HEK293 (cell line): ENCODE measurements around the gene FAN1.

Experiments
- CTCF ChIA-PET: fragments of 350-600 bp; formaldehyde crosslinking; extraction: SDS; loops from one replicate; lab custom pipeline; 2021; ENCODE audit warnings: antibody characterized with exemption; lab: Yijun Ruan, JAX
- POLR2A ChIA-PET: fragments of 300-600 bp; formaldehyde crosslinking; extraction: SDS; loops from one replicate; lab custom pipeline; 2020; ENCODE audit warnings: antibody characterized with exemption, inconsistent platforms; lab: Yijun Ruan, JAX
- H3K27ac ChIP-seq: fragments of 200-500 bp; sonication (Bioruptor generic); 2 replicates; pipeline ENCODE4 v1.5.1; 2014; ENCODE audit warnings: low read depth, low read length, control low read depth, inconsistent platforms; ENCODE audit errors: extremely low read depth
- H3K36me3 ChIP-seq, 2 experiments: fragments of 200-500 bp in 1 of 2; sonication (Bioruptor generic) in 1 of 2; 1 replicate in 1 of 2; 2 replicates in 1 of 2; pipeline ENCODE4 v1.5.1; 2014 to 2017; ENCODE audit warnings: inconsistent platforms in 2 of 2, low read length in 2 of 2; ENCODE audit not compliant: control insufficient read depth in 2 of 2, insufficient read depth in 1 of 2
- H3K4me1 ChIP-seq: fragments of 200-500 bp; sonication (Bioruptor generic); 2 replicates; pipeline ENCODE4 v1.5.1; 2014; ENCODE audit warnings: mild to moderate bottlenecking, low read length, inconsistent platforms; ENCODE audit not compliant: control insufficient read depth, insufficient read depth
- H3K4me3 ChIP-seq: 2 replicates; pipeline ENCODE4 v1.5.1; 2011; ENCODE audit warnings: low read depth, mild to moderate bottlenecking, control low read depth, low read length, moderate library complexity
- H3K9me3 ChIP-seq: fragments of 200-500 bp; sonication (Bioruptor generic); 2 replicates; pipeline ENCODE4 v1.5.1; 2014; ENCODE audit warnings: low read depth, low read length, inconsistent platforms; ENCODE audit not compliant: control insufficient read depth, insufficient read depth
- BCL11B ChIP-seq: fragments of 450-650 bp; formaldehyde crosslinking; IDR thresholded peaks from 2 replicates; pipeline ENCODE4 v1.5.1; 2016; ENCODE audit warnings: low read depth, missing biosample characterization, missing genetic modification characterization
- ELK4 ChIP-seq: IDR thresholded peaks from 2 replicates; pipeline ENCODE4 v1.6.1; 2011; ENCODE audit warnings: mild to moderate bottlenecking, low read depth, low read length, borderline replicate concordance
- GLIS2 ChIP-seq: fragments of 450-650 bp; formaldehyde crosslinking; IDR thresholded peaks from 2 replicates; pipeline ENCODE4 v1.5.1; 2016; ENCODE audit warnings: missing biosample characterization, missing genetic modification characterization
- HOXD13 ChIP-seq: sonication (generic); formaldehyde crosslinking; IDR thresholded peaks from 2 replicates; pipeline ENCODE4 v1.8.0; 2022; ENCODE audit warnings: missing genetic modification reagents, borderline replicate concordance
- SETDB1 ChIP-seq: IDR thresholded peaks from one replicate; pipeline ENCODE4 v1.6.1; 2017; ENCODE audit warnings: mild to moderate bottlenecking, low read length, moderate library complexity, mixed read lengths; ENCODE audit not compliant: insufficient read length
- SP2 ChIP-seq: fragments of 450-650 bp; formaldehyde crosslinking; IDR thresholded peaks from 2 replicates; pipeline ENCODE4 v1.5.1; 2016; ENCODE audit warnings: missing biosample characterization, missing genetic modification characterization
- ZBTB11 ChIP-seq: fragments of 450-650 bp; formaldehyde crosslinking; conservative IDR thresholded peaks from 2 replicates; pipeline ENCODE4 v1.5.1; 2016; ENCODE audit warnings: low read depth, missing biosample characterization, missing genetic modification characterization
- ZBTB48 ChIP-seq: fragments of 450-650 bp; formaldehyde crosslinking; IDR thresholded peaks from 2 replicates; pipeline ENCODE4 v1.5.1; 2016; ENCODE audit warnings: missing biosample characterization, missing genetic modification characterization
- ZNF132 ChIP-seq: fragments of 450-650 bp; formaldehyde crosslinking; IDR thresholded peaks from 2 replicates; pipeline ENCODE4 v1.5.1; 2017; ENCODE audit warnings: missing biosample characterization, missing genetic modification characterization, borderline replicate concordance
- ZNF211 ChIP-seq: fragments of 450-650 bp; formaldehyde crosslinking; IDR thresholded peaks from 2 replicates; pipeline ENCODE4 v1.5.1; 2016; ENCODE audit warnings: low read depth, missing biosample characterization, missing genetic modification characterization
- ZNF23 ChIP-seq: fragments of 450-650 bp; formaldehyde crosslinking; IDR thresholded peaks from 2 replicates; pipeline ENCODE4 v1.5.1; 2016; ENCODE audit warnings: missing biosample characterization, missing genetic modification characterization, borderline replicate concordance
- ZNF266 ChIP-seq: fragments of 450-650 bp; formaldehyde crosslinking; IDR thresholded peaks from 2 replicates; pipeline ENCODE4 v1.5.1; 2016; ENCODE audit warnings: missing biosample characterization, missing genetic modification characterization, low read depth
- ZNF311 ChIP-seq: fragments of 450-650 bp; formaldehyde crosslinking; IDR thresholded peaks from 2 replicates; pipeline ENCODE4 v1.5.1; 2017; ENCODE audit warnings: missing biosample characterization, missing genetic modification characterization, borderline replicate concordance
- ZNF391 ChIP-seq: fragments of 450-650 bp; formaldehyde crosslinking; IDR thresholded peaks from 2 replicates; pipeline ENCODE4 v1.5.1; 2016; ENCODE audit warnings: low read depth, missing biosample characterization, missing genetic modification characterization, borderline replicate concordance
- ZNF404 ChIP-seq: fragments of 450-650 bp; formaldehyde crosslinking; IDR thresholded peaks from 2 replicates; pipeline ENCODE4 v1.5.1; 2017; ENCODE audit warnings: missing biosample characterization, missing genetic modification characterization
- ZNF426 ChIP-seq: fragments of 450-650 bp; formaldehyde crosslinking; IDR thresholded peaks from 2 replicates; pipeline ENCODE4 v1.5.1; 2017; ENCODE audit warnings: missing biosample characterization, missing genetic modification characterization, mild to moderate bottlenecking, inconsistent platforms, moderate library complexity
- ZNF48 ChIP-seq: fragments of 450-650 bp; formaldehyde crosslinking; IDR thresholded peaks from 2 replicates; pipeline ENCODE4 v1.5.1; 2016; ENCODE audit warnings: missing biosample characterization, missing genetic modification characterization
- ZNF501 ChIP-seq: fragments of 450-650 bp; formaldehyde crosslinking; IDR thresholded peaks from 2 replicates; pipeline ENCODE4 v1.5.1; 2016; ENCODE audit warnings: missing biosample characterization, missing genetic modification characterization
- ZNF510 ChIP-seq: fragments of 450-650 bp; formaldehyde crosslinking; IDR thresholded peaks from 2 replicates; pipeline ENCODE4 v1.5.1; 2018; ENCODE audit warnings: mild to moderate bottlenecking, missing genetic modification characterization, missing biosample characterization; ENCODE audit not compliant: insufficient replicate concordance
- ZNF544 ChIP-seq: fragments of 450-650 bp; formaldehyde crosslinking; IDR thresholded peaks from 2 replicates; pipeline ENCODE4 v1.5.0; 2017; ENCODE audit warnings: missing biosample characterization, missing genetic modification characterization
- ZNF548 ChIP-seq: fragments of 450-650 bp; formaldehyde crosslinking; IDR thresholded peaks from 2 replicates; pipeline ENCODE4 v1.5.1; 2016; ENCODE audit warnings: missing biosample characterization, missing genetic modification characterization
- ZNF549 ChIP-seq: fragments of 450-650 bp; IDR thresholded peaks from 2 replicates; pipeline ENCODE4 v1.5.1; 2018; ENCODE audit warnings: missing biosample characterization, missing genetic modification characterization, mild to moderate bottlenecking, inconsistent platforms, moderate library complexity
- ZNF555 ChIP-seq: fragments of 450-650 bp; formaldehyde crosslinking; conservative IDR thresholded peaks from 2 replicates; pipeline ENCODE4 v1.5.1; 2017; ENCODE audit warnings: missing biosample characterization, mild to moderate bottlenecking, missing genetic modification characterization, inconsistent platforms
- ZNF610 ChIP-seq: fragments of 450-650 bp; formaldehyde crosslinking; IDR thresholded peaks from 2 replicates; pipeline ENCODE4 v1.5.1; 2016; ENCODE audit warnings: missing biosample characterization, missing genetic modification characterization, borderline replicate concordance
- ZNF701 ChIP-seq: fragments of 450-650 bp; formaldehyde crosslinking; IDR thresholded peaks from 2 replicates; pipeline ENCODE4 v1.5.1; 2016; ENCODE audit warnings: missing biosample characterization, missing genetic modification characterization
- ZNF747 ChIP-seq: fragments of 450-650 bp; formaldehyde crosslinking; IDR thresholded peaks from 2 replicates; pipeline ENCODE4 v1.5.1; 2016; ENCODE audit warnings: missing biosample characterization, missing genetic modification characterization
- ZNF777 ChIP-seq: fragments of 450-650 bp; formaldehyde crosslinking; IDR thresholded peaks from 2 replicates; pipeline ENCODE4 v1.5.1; 2017; ENCODE audit warnings: missing biosample characterization, missing genetic modification characterization, borderline replicate concordance
- ZSCAN5A ChIP-seq: fragments of 450-650 bp; formaldehyde crosslinking; IDR thresholded peaks from 2 replicates; pipeline ENCODE4 v1.5.1; 2016; ENCODE audit warnings: missing biosample characterization, missing genetic modification characterization
- ZXDB ChIP-seq: fragments of 450-650 bp; formaldehyde crosslinking; IDR thresholded peaks from 2 replicates; pipeline ENCODE4 v1.5.1; 2016; ENCODE audit warnings: missing biosample characterization, missing genetic modification characterization

FAN1 gene

GRCh38 chr15:30895461-30896210, 8.1 kb upstream of the FAN1 start:
- Histone ChIP-seq H3K4me3 (no peak overlapping the region), H3K9me3 (no peaks in the 10 kb centered on the region), H3K27ac (no peak overlapping the region), H3K36me3 (no peaks in the 10 kb centered on the region), H3K4me1 (no peaks in the 10 kb centered on the region)
- TF ChIP-seq ZNF777 (no peak), ZXDB (no peak), GLIS2 (tag by site-specific recombination) (no peak), ZNF501 (tag by site-specific recombination) (no peak), ZNF548 (tag by site-specific recombination) (no peak), ZNF266 (tag by site-specific recombination) (no peak), ZNF544 (tag by site-specific recombination) (no peak), ZSCAN5A (tag by site-specific recombination) (no peak), ZNF211 (tag by site-specific recombination) (no peak), ZNF132 (tag by site-specific recombination) (no peak), BCL11B (tag by site-specific recombination) (no peak)
- ChIA-PET CTCF (interaction anchor here (1.7 kb wide), 1 partner anchor 233 kb away, joined by 10 read pairs; no protein-coding TSS in a partner anchor), POLR2A (no interaction called here)

GRCh38 chr15:30896211-30896606, 7.5 kb upstream of the FAN1 start:
- Histone ChIP-seq H3K4me3 (no peak overlapping the region), H3K9me3 (no peaks in the 10 kb centered on the region)
- no peak for TF ChIP-seq ZNF555 (tag by site-specific recombination)
- no peak for TF ChIP-seq SETDB1
- no peak for TF ChIP-seq HOXD13 (CRISPR knock-in tag)
- no peak for TF ChIP-seq ZBTB48 (tag by site-specific recombination)
- no peak for TF ChIP-seq ELK4
- no peak for TF ChIP-seq ZNF391
- TF ChIP-seq SP2 (tag by site-specific recombination): no peak
- TF ChIP-seq ZNF132 (tag by site-specific recombination): no peak
- TF ChIP-seq ZBTB11 (tag by site-specific recombination): no peak
- no peak for TF ChIP-seq ZNF747 (tag by site-specific recombination)
- no peak for TF ChIP-seq ZNF311
- no peak for TF ChIP-seq ZNF610 (tag by site-specific recombination)
- TF ChIP-seq ZNF23 (tag by site-specific recombination): no peak
- no peak for TF ChIP-seq ZNF48 (tag by site-specific recombination)
- TF ChIP-seq ZNF426 (tag by site-specific recombination): no peak
- TF ChIP-seq ZNF510 (tag by site-specific recombination): no peak
- no peak for TF ChIP-seq ZNF404 (tag by site-specific recombination)
- TF ChIP-seq ZNF701 (tag by site-specific recombination): no peak
- TF ChIP-seq ZNF549 (tag by site-specific recombination): no peak
- TF ChIP-seq, all 188 proteins: peak for 0
- H3K27ac ChIP-seq: no peak overlapping the region
- no peaks in the 10 kb centered on the region for H3K36me3 ChIP-seq
- no peaks in the 10 kb centered on the region for H3K4me1 ChIP-seq
- CTCF ChIA-PET: interaction anchor here (0.6 kb wide), 1 partner anchor 156 kb away, joined by 5 read pairs; no protein-coding TSS in a partner anchor
- POLR2A ChIA-PET: no interaction called here
